HepG2 (cell line): ENCODE measurements around the gene MAPK1. TPM values are rescaled to one million over a fixed set of nuclear protein-coding genes. Genes with fewer than 3 reads are reported as not detected.

Source experiments
- ATAC-seq: fragments of 200-7000 bp; cut with Tn5 transposase; 3 replicates; pipeline ENCODE4 v1.9.1; 2020; ENCODE audit warnings: mild to moderate bottlenecking, moderate library complexity
- BruUV-seq: library from RNA; stranded (reverse); fragments of 400-500 nt; replicated peaks from 2 replicates; lab custom pipeline; 2021; lab: Mats Ljungman, UMichigan
- CTCF ChIA-PET: fragments of 300-600 bp; formaldehyde crosslinking; extraction: SDS; loops from one replicate; lab custom pipeline; 2021; ENCODE audit warnings: low total read pairs, inconsistent platforms, low intra/inter-chr PET ratio; lab: Yijun Ruan, JAX
- POLR2A ChIA-PET: fragments of 350-600 bp; sonication (Branson Sonifier 250); formaldehyde crosslinking; loops from one replicate; lab custom pipeline; 2020; ENCODE audit warnings: antibody characterized with exemption, inconsistent platforms; lab: Yijun Ruan, JAX
- DNase-seq: peaks from one replicate; pipeline ENCODE4 v3.0.0-alpha.2; 2015; ENCODE audit warnings: low spot score
- FAIRE-seq: peaks from 3 replicates; lab custom pipeline; 2011; peaks lifted over from hg19 to GRCh38; lab: Jason Lieb, UNC
- H2AFZ ChIP-seq: one replicate; pipeline ENCODE4 v1.6.1; 2011; ENCODE audit warnings: low read length, inconsistent platforms
- H3K27ac ChIP-seq: fragments of 300-600 bp; 3 replicates; pipeline ENCODE4 v1.8.0; 2011; ENCODE audit warnings: mixed run types, mild to moderate bottlenecking, mixed read lengths, low read length, inconsistent platforms; ENCODE audit not compliant: insufficient read depth; ENCODE audit errors: extremely low read length
- H3K27me3 ChIP-seq, 2 experiments: fragments of 200-600 bp in 1 of 2; 2 replicates in 1 of 2; 3 replicates in 1 of 2; pipeline versions ENCODE4 v1.6.0 to v1.8.0; 2011; ENCODE audit warnings: low read length in 2 of 2, mild to moderate bottlenecking in 2 of 2, moderate library complexity in 2 of 2, inconsistent platforms in 1 of 2; ENCODE audit not compliant: insufficient read depth in 2 of 2, control insufficient read depth in 1 of 2
- H3K36me3 ChIP-seq, 2 experiments: fragments of 200-600 bp in 1 of 2; replicated peaks in 1 of 2; 2 replicates in 1 of 2; 3 replicates in 1 of 2; pipeline versions ENCODE4 v1.5.1 to v1.8.0; 2011; ENCODE audit warnings: low read length in 2 of 2, inconsistent platforms in 1 of 2; ENCODE audit not compliant: insufficient read depth in 2 of 2, control insufficient read depth in 1 of 2
- H3K4me1 ChIP-seq: 2 replicates; pipeline ENCODE4 v1.5.1; 2012; ENCODE audit warnings: low read length, inconsistent platforms; ENCODE audit not compliant: insufficient read depth
- H3K4me2 ChIP-seq: 2 replicates; pipeline ENCODE4 v1.6.0; 2011; ENCODE audit warnings: low read depth, low read length, inconsistent platforms
- H3K4me3 ChIP-seq, 3 experiments: fragments of 200-600 bp in 1 of 3; sonication (generic), shearing (Covaris generic) in 1 of 3; replicated peaks in 1 of 3; 2 replicates each; pipeline ENCODE4 v1.5.1; 2011 to 2016; ENCODE audit warnings: low read length in 3 of 3, inconsistent platforms in 2 of 3, low read depth in 2 of 3, mild to moderate bottlenecking in 2 of 3, control low read depth in 1 of 3, mixed read lengths in 1 of 3; ENCODE audit not compliant: insufficient read depth in 1 of 3
- H3K79me2 ChIP-seq: one replicate; pipeline ENCODE4 v1.6.1; 2011; ENCODE audit warnings: low read length, inconsistent platforms; ENCODE audit not compliant: insufficient read depth
- H3K9ac ChIP-seq: 2 replicates; pipeline ENCODE4 v1.6.0; 2011; ENCODE audit warnings: mild to moderate bottlenecking, low read depth, low read length, inconsistent platforms; ENCODE audit not compliant: insufficient read depth
- H3K9me3 ChIP-seq: 2 replicates; pipeline ENCODE4 v1.5.1; 2012; ENCODE audit warnings: mild to moderate bottlenecking, low read length
- H4K20me1 ChIP-seq: 2 replicates; pipeline ENCODE4 v1.6.0; 2011; ENCODE audit warnings: inconsistent platforms, mild to moderate bottlenecking, low read length, moderate library complexity; ENCODE audit not compliant: insufficient read depth
- AGO1 ChIP-seq: fragments of 200-400 bp; formaldehyde crosslinking; IDR thresholded peaks from 2 replicates; pipeline ENCODE4 v1.6.1; 2017; ENCODE audit warnings: mild to moderate bottlenecking, low read depth, low read length, moderate library complexity; ENCODE audit not compliant: poor library complexity, severe bottlenecking
- ARHGAP35 ChIP-seq: sonication (generic); formaldehyde crosslinking; IDR thresholded peaks from 2 replicates; pipeline ENCODE4 v1.9.0; 2022; ENCODE audit warnings: mild to moderate bottlenecking, inconsistent platforms, moderate library complexity, missing genetic modification reagents, borderline replicate concordance
- MIER2 ChIP-seq: IDR thresholded peaks from 2 replicates; pipeline ENCODE4 v1.6.1; 2016; ENCODE audit warnings: missing biosample characterization, missing genetic modification reagents
- NCOA1 ChIP-seq: sonication (generic); formaldehyde crosslinking; IDR thresholded peaks from 2 replicates; pipeline ENCODE4 v1.9.0; 2021; ENCODE audit warnings: missing genetic modification reagents
- NFKBIZ ChIP-seq: IDR thresholded peaks from 2 replicates; pipeline ENCODE4 v1.6.1; 2018; ENCODE audit warnings: missing genetic modification reagents, missing compliant biosample characterization
- NR2F2 ChIP-seq: IDR thresholded peaks from 2 replicates; pipeline ENCODE4 v1.6.1; 2012; ENCODE audit warnings: low read depth, inconsistent platforms, borderline replicate concordance
- PLRG1 ChIP-seq: fragments of 450-650 bp; conservative IDR thresholded peaks from 2 replicates; pipeline ENCODE4 v1.6.1; 2016
- RFX1 ChIP-seq: fragments of 450-650 bp; IDR thresholded peaks from 2 replicates; pipeline ENCODE4 v1.6.1; 2017
- TAF1 ChIP-seq: sonication (generic); formaldehyde crosslinking; IDR thresholded peaks from 2 replicates; pipeline ENCODE4 v1.4.0; 2020; ENCODE audit warnings: missing genetic modification reagents
- TBP ChIP-seq: sonication (generic); formaldehyde crosslinking; IDR thresholded peaks from 2 replicates; pipeline ENCODE4 v1.5.0; 2020; ENCODE audit warnings: missing genetic modification reagents
- TCF7L2 ChIP-seq: IDR thresholded peaks from 2 replicates; pipeline ENCODE4 v1.6.1; 2011; ENCODE audit warnings: mild to moderate bottlenecking, low read depth, low read length, moderate library complexity
- ZMYM2 ChIP-seq: sonication (generic); formaldehyde crosslinking; IDR thresholded peaks from 2 replicates; pipeline ENCODE4 v1.8.0; 2022; ENCODE audit warnings: mild to moderate bottlenecking, missing genetic modification reagents
- ZNF180 ChIP-seq: sonication (generic); formaldehyde crosslinking; IDR thresholded peaks from 2 replicates; pipeline ENCODE4 v1.4.0; 2020; ENCODE audit warnings: low read depth, missing genetic modification reagents, borderline replicate concordance
- ZNF766 ChIP-seq: sonication (generic); formaldehyde crosslinking; IDR thresholded peaks from 2 replicates; pipeline ENCODE4 v1.5.0; 2020; ENCODE audit warnings: missing genetic modification reagents, borderline replicate concordance
- ZNF777 ChIP-seq: sonication (generic); formaldehyde crosslinking; IDR thresholded peaks from 2 replicates; pipeline ENCODE4 v1.4.0; 2020; ENCODE audit warnings: missing genetic modification reagents
- WGBS: methylation state at CpG from one replicate; pipeline ENCODE4 v1.1.6; 2017; ENCODE audit warnings: low lambda C conversion rate; 5-methylcytosine and 5-hydroxymethylcytosine counted together
- in situ Hi-C: cut with HindIII; loops from 2 replicates; pipeline ENCODE4 v1.10.0; 2017; ENCODE audit warnings: low pct_unique_long_range_greater_than_20kb; ENCODE audit not compliant: extremely low pct_ligation_motif_present
- intact Hi-C: fragments of 100-400 bp; cut with micrococcal nuclease; formaldehyde crosslinking; loops from one replicate; pipeline ENCODE4 v1.10.0; 2022; ENCODE audit not compliant: unreplicated experiment
- polyA plus RNA-seq, 8 experiments: library from polyadenylated mRNA; depleted of rRNA in 3 of 8; stranded (reverse) in 7 of 8; unstranded in 1 of 8; fragments of >200 nt; fragmentation: Illumina TruSeq in 4 of 8; extraction: Trizol in 4 of 8; gene quantifications; 2 replicates each; pipeline versions ENCODE4 v1.2.1 to v1.2.3, GENCODE V29; 2011 to 2016; ENCODE audit warnings: low read depth in 4 of 8, missing spikeins in 1 of 8, mixed read lengths in 1 of 8; ENCODE audit not compliant: insufficient read depth in 1 of 8
- total RNA-seq, 5 experiments: library from RNA; depleted of rRNA; stranded (reverse); fragments of >200 nt; fragmentation: Illumina TruSeq; extraction: Trizol; gene quantifications; 2 replicates each; pipeline ENCODE4 v1.2.3, GENCODE V29; 2016; ENCODE audit warnings: low read depth in 1 of 5
- TF ChIP-seq, protein P1 (sequence below): sonication (generic); formaldehyde crosslinking; IDR thresholded peaks from 2 replicates; pipeline ENCODE4 v1.4.0; 2020; ENCODE audit warnings: missing genetic modification reagents, borderline replicate concordance
- TF ChIP-seq, protein P2 (sequence below): sonication (generic); formaldehyde crosslinking; IDR thresholded peaks from 2 replicates; pipeline ENCODE4 v1.8.1; 2023; ENCODE audit warnings: mild to moderate bottlenecking, missing genetic modification reagents

MAPK1 gene
- total and polyA plus RNA-seq, 2 of the 13 experiments (the other 11 are each of a cell fraction or from before 2014, with no cell fraction given): 107 to 114 TPM

DNA sequence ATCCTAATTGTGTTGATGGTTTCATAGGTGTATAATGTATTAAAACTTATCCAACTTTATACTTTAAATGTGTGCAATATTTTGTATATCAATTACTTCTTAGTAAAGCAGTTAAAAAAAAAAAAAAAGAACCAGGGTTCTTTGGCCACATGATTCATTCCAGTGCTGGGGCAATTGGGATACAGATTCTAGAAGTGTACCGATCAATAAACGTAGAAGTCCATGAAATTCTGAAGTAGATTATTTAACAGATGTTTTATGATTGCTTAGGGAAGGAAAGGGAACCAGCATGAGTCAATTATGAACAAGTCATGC lies 51.0 kb downstream of the MAPK1 start:
- no TSS peak for BruUV-seq
- POLR2A ChIA-PET: no interaction called here
- Histone ChIP-seq H3K4me2 (no peak overlapping the region), H3K4me3 (no peak overlapping the region), H3K27me3 (no peaks in the 10 kb centered on the region), H3K9ac (no peak overlapping the region), H2AFZ (no peak overlapping the region), H3K4me1 (no peaks in the 10 kb centered on the region)
- no peak for FAIRE-seq
- TF ChIP-seq ZMYM2 (CRISPR knock-in tag): no peak
- TF ChIP-seq, all 625 proteins: peak for 0
- intact Hi-C loops (no loop called here), in situ Hi-C loops (no loop called here)
- peaks cover 71% of the 10 kb centered on the region for H3K79me2 ChIP-seq
- no peak for DNase-seq
- H3K9me3 ChIP-seq: no peaks in the 10 kb centered on the region
- H3K36me3 ChIP-seq: peaks cover 0 to 17% of the 10 kb centered on the region in 2 experiments; a peak in 2 of 5 replicates
- 95% methylated on average over 2 of the region's 2 CpGs for WGBS
- CTCF ChIA-PET: no interaction called here
- no peak overlapping the region for H3K27ac ChIP-seq
- peaks cover 14% of the 10 kb centered on the region for H4K20me1 ChIP-seq
- no peak for ATAC-seq

DNA sequence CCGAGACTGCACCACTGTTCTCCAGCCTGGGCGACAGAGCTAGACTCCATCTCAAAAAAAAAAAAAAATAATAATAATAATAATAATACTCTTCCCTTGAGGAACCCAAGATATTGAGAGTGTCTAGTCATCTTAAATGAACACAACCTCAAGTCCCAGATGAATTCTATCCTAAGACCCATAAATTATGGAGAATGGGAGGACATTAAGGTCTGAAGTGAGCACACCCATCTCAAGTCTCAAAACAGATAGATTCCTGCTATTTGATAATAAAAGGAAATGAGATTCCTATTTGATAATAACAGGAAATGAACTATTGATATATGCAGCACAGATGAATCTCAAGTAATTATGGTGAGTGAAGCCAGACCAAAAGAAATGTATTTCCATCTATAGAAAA lies 51.5 kb downstream of the MAPK1 start:
- FAIRE-seq (no peak), DNase-seq (no peak), ATAC-seq (no peak)
- Histone ChIP-seq H3K27me3 (no peaks in the 10 kb centered on the region), H3K9me3 (no peaks in the 10 kb centered on the region), H3K4me1 (no peaks in the 10 kb centered on the region), H3K36me3 (peaks cover 0 to 18% of the 10 kb centered on the region in 2 experiments; a peak in 2 of 5 replicates), H2AFZ (no peak overlapping the region), H3K27ac (no peak overlapping the region), H3K9ac (no peak overlapping the region), H3K4me2 (no peak overlapping the region), H3K4me3 (no peak overlapping the region), H3K79me2 (peaks cover 74% of the 10 kb centered on the region), H4K20me1 (peaks cover 14% of the 10 kb centered on the region)
- ChIA-PET POLR2A (no interaction called here), CTCF (no interaction called here)
- intact Hi-C loops: no loop called here
- in situ Hi-C loops: no loop called here
- WGBS: 100% methylated on average over 2 of the region's 2 CpGs
- no TSS peak for BruUV-seq
- TF ChIP-seq NFKBIZ (no peak), MIER2 (CRISPR knock-in tag) (no peak), NCOA1 (CRISPR knock-in tag) (no peak), ZNF766 (CRISPR knock-in tag) (no peak), RFX1 (no peak), TCF7L2 (no peak), PLRG1 (no peak), TAF1 (no peak), ZNF777 (CRISPR knock-in tag) (no peak), NR2F2 (no peak), ARHGAP35 (no peak), AGO1 (no peak), ZNF180 (no peak), TBP (CRISPR knock-in tag) (no peak)
- TF ChIP-seq, protein P1, sequence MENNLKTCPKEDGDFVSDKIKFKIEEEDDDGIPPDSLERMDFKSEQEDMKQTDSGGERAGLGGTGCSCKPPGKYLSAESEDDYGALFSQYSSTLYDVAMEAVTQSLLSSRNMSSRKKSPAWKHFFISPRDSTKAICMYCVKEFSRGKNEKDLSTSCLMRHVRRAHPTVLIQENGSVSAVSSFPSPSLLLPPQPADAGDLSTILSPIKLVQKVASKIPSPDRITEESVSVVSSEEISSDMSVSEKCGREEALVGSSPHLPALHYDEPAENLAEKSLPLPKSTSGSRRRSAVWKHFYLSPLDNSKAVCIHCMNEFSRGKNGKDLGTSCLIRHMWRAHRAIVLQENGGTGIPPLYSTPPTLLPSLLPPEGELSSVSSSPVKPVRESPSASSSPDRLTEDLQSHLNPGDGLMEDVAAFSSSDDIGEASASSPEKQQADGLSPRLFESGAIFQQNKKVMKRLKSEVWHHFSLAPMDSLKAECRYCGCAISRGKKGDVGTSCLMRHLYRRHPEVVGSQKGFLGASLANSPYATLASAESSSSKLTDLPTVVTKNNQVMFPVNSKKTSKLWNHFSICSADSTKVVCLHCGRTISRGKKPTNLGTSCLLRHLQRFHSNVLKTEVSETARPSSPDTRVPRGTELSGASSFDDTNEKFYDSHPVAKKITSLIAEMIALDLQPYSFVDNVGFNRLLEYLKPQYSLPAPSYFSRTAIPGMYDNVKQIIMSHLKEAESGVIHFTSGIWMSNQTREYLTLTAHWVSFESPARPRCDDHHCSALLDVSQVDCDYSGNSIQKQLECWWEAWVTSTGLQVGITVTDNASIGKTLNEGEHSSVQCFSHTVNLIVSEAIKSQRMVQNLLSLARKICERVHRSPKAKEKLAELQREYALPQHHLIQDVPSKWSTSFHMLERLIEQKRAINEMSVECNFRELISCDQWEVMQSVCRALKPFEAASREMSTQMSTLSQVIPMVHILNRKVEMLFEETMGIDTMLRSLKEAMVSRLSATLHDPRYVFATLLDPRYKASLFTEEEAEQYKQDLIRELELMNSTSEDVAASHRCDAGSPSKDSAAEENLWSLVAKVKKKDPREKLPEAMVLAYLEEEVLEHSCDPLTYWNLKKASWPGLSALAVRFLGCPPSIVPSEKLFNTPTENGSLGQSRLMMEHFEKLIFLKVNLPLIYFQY: no peak
- TF ChIP-seq, protein P2, sequence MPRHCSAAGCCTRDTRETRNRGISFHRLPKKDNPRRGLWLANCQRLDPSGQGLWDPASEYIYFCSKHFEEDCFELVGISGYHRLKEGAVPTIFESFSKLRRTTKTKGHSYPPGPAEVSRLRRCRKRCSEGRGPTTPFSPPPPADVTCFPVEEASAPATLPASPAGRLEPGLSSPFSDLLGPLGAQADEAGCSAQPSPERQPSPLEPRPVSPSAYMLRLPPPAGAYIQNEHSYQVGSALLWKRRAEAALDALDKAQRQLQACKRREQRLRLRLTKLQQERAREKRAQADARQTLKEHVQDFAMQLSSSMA (CRISPR knock-in tag): no peak
